ENCODE data around the gene INPP5F. TPM values are rescaled to one million over a fixed set of nuclear protein-coding genes. Genes with fewer than 3 reads are reported as not detected.
A peak's percentile ranks its signal among the peaks of the same experiment; 100 is the strongest.

Gene INPP5F
- total RNA-seq, 2 experiments from 2014 or later, result 10.5 to 10.9 TPM

DNA sequence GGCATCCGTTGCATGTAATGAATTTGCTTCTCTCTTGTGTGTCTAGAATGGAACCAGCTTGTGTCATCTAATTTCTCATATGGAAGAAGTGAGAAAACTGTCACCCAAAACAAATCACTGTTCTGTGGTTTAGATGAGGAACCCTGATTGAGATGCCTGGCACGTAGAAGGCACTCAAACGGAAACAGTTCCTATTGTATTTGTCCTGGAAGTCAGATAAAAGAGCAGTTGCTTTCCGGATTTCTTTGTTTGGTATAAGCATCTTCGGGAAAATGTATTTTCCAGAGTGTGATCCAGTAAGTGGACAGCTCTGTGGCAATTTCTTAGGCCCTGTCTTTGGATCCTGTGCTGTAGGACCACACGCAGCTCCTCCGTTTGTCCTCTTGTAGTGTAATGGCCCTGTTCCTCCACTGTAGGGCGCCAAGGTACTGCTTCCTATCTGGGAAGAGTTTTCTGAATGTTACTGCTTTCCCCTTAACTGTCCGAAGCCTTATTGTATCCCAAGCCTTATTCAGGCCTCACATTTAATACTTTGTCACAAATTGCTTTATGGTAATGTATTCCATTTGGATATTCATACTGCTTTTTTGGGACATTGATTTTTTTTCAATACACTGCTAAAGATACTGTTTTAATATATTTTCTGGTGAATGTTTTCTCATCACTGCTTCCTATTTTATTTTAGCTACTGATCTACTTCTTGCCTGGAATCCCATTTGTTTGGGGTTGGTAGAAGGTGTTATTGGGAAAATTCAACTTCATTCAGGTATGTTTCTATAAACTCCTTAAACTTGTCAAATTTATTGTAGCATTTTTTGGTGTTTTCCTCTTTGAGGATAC, 24.8 kb downstream of the INPP5F start:
- Mint-ChIP-seq H3K27ac (no peak overlapping the region), H3K36me3 (ENCODE audit: low read depth) (no peaks in the 10 kb centered on the region), H3K27me3 (ENCODE audit: low read depth) (no peaks in the 10 kb centered on the region), H3K4me3 (no peak overlapping the region), H3K9me3 (no peaks in the 10 kb centered on the region), H3K4me1 (ENCODE audit: low read depth) (peaks cover 11% of the 10 kb centered on the region)
- CTCF ChIA-PET, result interaction anchor here (0.6 to 5.5 kb wide), 33 partner anchors 9 to 193 kb away, joined by 3 to 54 read pairs (median 5); partner anchors contain the start of genes INPP5F and MCMBP
- DNase-seq, result peak; percentile 82
- intact Hi-C loops (cut with micrococcal nuclease), result loop anchor here (1.0 to 2.0 kb wide), 5 partner anchors 16 to 587 kb away; no protein-coding TSS in a partner anchor

GRCh38 chr10:119753309-119753708, 27.5 kb downstream of the INPP5F start:
- intact Hi-C loops (cut with micrococcal nuclease), result no loop called here

GRCh38 chr10:119754085-119754484, 28.2 kb downstream of the INPP5F start:
- Mint-ChIP-seq H3K9me3 (no peaks in the 10 kb centered on the region), H3K4me1 (ENCODE audit: low read depth) (peaks cover 9% of the 10 kb centered on the region), H3K27me3 (ENCODE audit: low read depth) (no peaks in the 10 kb centered on the region), H3K27ac (no peak overlapping the region), H3K4me3 (no peak overlapping the region), H3K36me3 (ENCODE audit: low read depth) (peaks cover 5% of the 10 kb centered on the region)
- no peak for DNase-seq
- intact Hi-C loops (cut with micrococcal nuclease), result no loop called here
- CTCF ChIA-PET, result interaction anchor here (0.5 to 1.5 kb wide), 3 partner anchors 11 to 105 kb away, joined by 3 to 5 read pairs (median 5); no protein-coding TSS in a partner anchor

More at GRCh38 chr10:119753309-119753708, 27.5 kb downstream of the INPP5F start:
- Mint-ChIP-seq H3K4me1 (ENCODE audit: low read depth) (peaks cover 9% of the 10 kb centered on the region), H3K9me3 (no peaks in the 10 kb centered on the region), H3K4me3 (no peak overlapping the region), H3K36me3 (ENCODE audit: low read depth) (peaks cover 5% of the 10 kb centered on the region), H3K27ac (no peak overlapping the region), H3K27me3 (ENCODE audit: low read depth) (no peaks in the 10 kb centered on the region)
- DNase-seq, result no peak
- CTCF ChIA-PET, result interaction anchor here (0.5 to 1.5 kb wide), 5 partner anchors 11 to 366 kb away, joined by 3 to 5 read pairs (median 4); no protein-coding TSS in a partner anchor

GRCh38 chr10:119754936-119755335, 29.1 kb downstream of the INPP5F start:
- Mint-ChIP-seq H3K9me3 (no peaks in the 10 kb centered on the region), H3K4me1 (ENCODE audit: low read depth) (peaks cover 9% of the 10 kb centered on the region), H3K27ac (no peak overlapping the region), H3K4me3 (no peak overlapping the region), H3K27me3 (ENCODE audit: low read depth) (no peaks in the 10 kb centered on the region), H3K36me3 (ENCODE audit: low read depth) (peaks cover 5% of the 10 kb centered on the region)
- CTCF ChIA-PET, result no interaction called here
- no peak for DNase-seq
- intact Hi-C loops (cut with micrococcal nuclease), result no loop called here

GRCh38 chr10:119755446-119755845, 29.6 kb downstream of the INPP5F start:
- no peak overlapping the region for H3K4me3 Mint-ChIP-seq
- CTCF ChIA-PET, result no interaction called here

DNA sequence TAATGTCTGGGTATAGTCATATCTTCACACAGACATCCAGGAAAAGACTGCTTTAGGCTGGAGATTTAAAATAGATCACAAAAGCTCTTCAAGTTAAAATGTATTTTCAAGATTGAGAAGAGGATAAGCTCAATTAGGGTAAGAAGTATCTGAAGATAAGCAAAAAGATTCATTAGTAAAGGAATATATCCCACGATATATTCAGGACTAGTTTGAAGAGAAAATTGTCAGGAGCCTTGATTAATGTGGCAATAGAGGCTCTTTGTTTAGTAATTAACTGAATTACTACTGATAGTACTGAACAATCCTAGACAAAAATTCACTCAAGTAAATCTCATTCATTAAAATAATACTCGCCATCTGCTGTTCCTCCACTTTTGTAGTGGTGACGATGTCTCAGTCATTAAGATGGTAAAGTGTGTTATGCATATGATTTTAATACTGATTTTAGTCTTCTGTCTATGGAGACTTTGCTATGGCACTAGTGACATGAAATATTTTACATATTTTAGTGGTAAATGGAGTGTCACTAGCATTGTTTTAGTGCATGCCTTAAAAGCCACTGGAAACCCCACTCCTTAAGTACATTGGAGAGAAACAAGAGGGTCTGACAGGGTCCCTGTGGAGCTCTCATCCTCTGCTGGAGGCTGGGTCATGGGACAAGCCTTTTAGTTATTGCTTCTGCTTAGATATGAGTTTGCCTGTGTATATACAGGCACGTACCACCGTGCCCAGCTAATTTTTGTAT, 32.8 kb downstream of the INPP5F start:
- Mint-ChIP-seq H3K4me1 (ENCODE audit: low read depth) (peaks cover 3% of the 10 kb centered on the region), H3K9me3 (no peaks in the 10 kb centered on the region), H3K27me3 (ENCODE audit: low read depth) (no peaks in the 10 kb centered on the region), H3K36me3 (ENCODE audit: low read depth) (peaks cover 8% of the 10 kb centered on the region), H3K27ac (no peak overlapping the region), H3K4me3 (no peak overlapping the region)
- no peak for DNase-seq
- CTCF ChIA-PET, result interaction anchor here (0.7 to 1.8 kb wide), 2 partner anchors 10 to 71 kb away, joined by 3 to 4 read pairs; no protein-coding TSS in a partner anchor
- intact Hi-C loops (cut with micrococcal nuclease), result no loop called here

More at GRCh38 chr10:119755446-119755845, 29.6 kb downstream of the INPP5F start:
- no peak for DNase-seq
- H3K36me3 Mint-ChIP-seq (ENCODE audit: low read depth), result peaks cover 5% of the 10 kb centered on the region
- H3K9me3 Mint-ChIP-seq, result no peaks in the 10 kb centered on the region
- H3K27me3 Mint-ChIP-seq (ENCODE audit: low read depth), result no peaks in the 10 kb centered on the region
- intact Hi-C loops (cut with micrococcal nuclease), result no loop called here
- H3K4me1 Mint-ChIP-seq (ENCODE audit: low read depth), result peaks cover 5% of the 10 kb centered on the region
- H3K27ac Mint-ChIP-seq, result no peak overlapping the region

- Mint-ChIP-seq H3K36me3 (ENCODE audit: low read depth) (peaks cover 8% of the 10 kb centered on the region), H3K4me1 (ENCODE audit: low read depth) (peaks cover 3% of the 10 kb centered on the region), H3K27me3 (ENCODE audit: low read depth) (no peaks in the 10 kb centered on the region), H3K4me3 (no peak overlapping the region), H3K27ac (no peak overlapping the region), H3K9me3 (no peaks in the 10 kb centered on the region)
- CTCF ChIA-PET, result interaction anchor here (0.6 to 2.1 kb wide), 3 partner anchors 30 to 62 kb away, joined by 3 to 4 read pairs (median 4); no protein-coding TSS in a partner anchor
- intact Hi-C loops (cut with micrococcal nuclease), result loop anchor here (5.0 kb wide), 1 partner anchor 77 kb away; no protein-coding TSS in a partner anchor
- no peak for DNase-seq
These were observed 34.0 kb downstream of the INPP5F start for GRCh38 chr10:119759832-119760231.

DNA sequence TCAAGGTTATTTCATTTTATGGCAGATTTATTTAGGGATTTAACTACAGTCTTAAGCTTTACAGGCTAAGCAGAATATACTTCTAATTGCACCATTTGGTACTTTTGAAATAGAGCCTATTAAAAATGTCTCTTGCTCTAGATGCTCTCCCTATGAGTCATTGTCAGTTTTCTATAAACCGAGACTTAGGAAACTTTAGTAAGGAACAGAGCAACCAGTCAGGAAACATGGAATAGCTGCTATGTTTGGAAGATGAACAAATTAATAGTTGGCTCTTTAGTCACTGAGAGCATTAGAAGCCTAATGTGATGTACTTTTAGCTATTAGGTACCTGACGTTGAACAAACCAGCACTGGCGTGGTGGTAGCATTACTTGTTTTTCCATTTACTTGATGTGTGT, 35.3 kb downstream of the INPP5F start:
- DNase-seq, result no peak
- intact Hi-C loops (cut with micrococcal nuclease), result loop anchor here (5.0 kb wide), 1 partner anchor 76 kb away; no protein-coding TSS in a partner anchor
- Mint-ChIP-seq H3K27me3 (ENCODE audit: low read depth) (no peaks in the 10 kb centered on the region), H3K4me1 (ENCODE audit: low read depth) (peaks cover 3% of the 10 kb centered on the region), H3K9me3 (no peaks in the 10 kb centered on the region), H3K4me3 (no peak overlapping the region), H3K27ac (no peak overlapping the region), H3K36me3 (ENCODE audit: low read depth) (peaks cover 8% of the 10 kb centered on the region)
- CTCF ChIA-PET, result interaction anchor here (1.6 to 2.1 kb wide), 2 partner anchors 10 to 29 kb away, joined by 4 to 16 read pairs; no protein-coding TSS in a partner anchor

- Mint-ChIP-seq H3K9me3 (no peaks in the 10 kb centered on the region), H3K27ac (no peak overlapping the region), H3K36me3 (ENCODE audit: low read depth) (peaks cover 8% of the 10 kb centered on the region), H3K4me3 (no peak overlapping the region), H3K4me1 (ENCODE audit: low read depth) (peaks cover 3% of the 10 kb centered on the region), H3K27me3 (ENCODE audit: low read depth) (no peaks in the 10 kb centered on the region)
- CTCF ChIA-PET, result interaction anchor here (0.7 kb wide), 1 partner anchor 86 kb away, joined by 4 read pairs; no protein-coding TSS in a partner anchor
- intact Hi-C loops (cut with micrococcal nuclease), result loop anchor here (5.0 kb wide), 1 partner anchor 75 kb away; no protein-coding TSS in a partner anchor
- DNase-seq, result no peak
These were observed 36.2 kb downstream of the INPP5F start for GRCh38 chr10:119762035-119762434.

- no peak overlapping the region for H3K4me3 Mint-ChIP-seq
- H3K4me1 Mint-ChIP-seq (ENCODE audit: low read depth), result peaks cover 8% of the 10 kb centered on the region
- H3K27ac Mint-ChIP-seq, result no peak overlapping the region
- no peaks in the 10 kb centered on the region for H3K9me3 Mint-ChIP-seq
- peaks cover 4% of the 10 kb centered on the region for H3K36me3 Mint-ChIP-seq (ENCODE audit: low read depth)
- intact Hi-C loops (cut with micrococcal nuclease), result loop anchor here (5.0 kb wide), 1 partner anchor 74 kb away; no protein-coding TSS in a partner anchor
- CTCF ChIA-PET, result interaction anchor here (0.9 kb wide), 1 partner anchor 11 kb away, joined by 3 read pairs; no protein-coding TSS in a partner anchor
- H3K27me3 Mint-ChIP-seq (ENCODE audit: low read depth), result no peaks in the 10 kb centered on the region
- no peak for DNase-seq
These were observed 37.3 kb downstream of the INPP5F start for GRCh38 chr10:119762805-119763798.

DNA sequence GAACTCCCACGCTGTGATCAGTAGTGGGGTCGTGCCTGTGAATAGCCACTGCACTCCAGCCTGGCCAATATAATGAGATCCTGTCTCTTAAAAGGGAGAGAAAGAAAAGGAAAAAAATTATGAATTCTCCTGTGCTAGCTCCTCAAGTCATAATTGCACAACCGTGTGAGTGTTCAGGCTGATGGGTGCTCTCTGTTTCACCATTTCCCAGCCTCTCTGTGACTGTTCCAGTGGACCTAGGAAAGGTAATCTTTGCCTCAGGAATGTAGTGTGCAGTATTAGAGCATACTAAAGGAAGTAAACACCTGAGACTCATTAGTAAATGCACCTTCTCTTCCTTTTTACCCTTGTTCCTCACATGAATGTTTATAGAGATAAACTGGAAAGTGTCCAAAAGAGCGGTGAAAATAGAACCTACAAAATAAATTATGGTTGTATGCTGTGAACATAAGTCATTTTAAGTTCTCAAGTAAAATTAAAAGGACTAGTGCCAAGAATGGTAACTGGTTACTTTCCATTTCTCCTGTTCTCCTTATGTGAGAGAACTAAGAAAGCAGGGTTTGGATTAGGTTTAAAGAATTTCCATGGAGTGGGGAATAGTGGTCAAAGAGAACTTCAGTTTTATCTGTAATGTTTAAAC, 42.7 kb downstream of the INPP5F start:
- Mint-ChIP-seq H3K4me3 (no peak overlapping the region), H3K9me3 (no peaks in the 10 kb centered on the region), H3K36me3 (ENCODE audit: low read depth) (peaks cover 3% of the 10 kb centered on the region), H3K4me1 (ENCODE audit: low read depth) (peaks cover 16% of the 10 kb centered on the region), H3K27me3 (ENCODE audit: low read depth) (no peaks in the 10 kb centered on the region), H3K27ac (no peak overlapping the region)
- intact Hi-C loops (cut with micrococcal nuclease), result no loop called here
- DNase-seq, result no peak
- CTCF ChIA-PET, result interaction anchor here (0.6 kb wide), 1 partner anchor 714 kb away, joined by 5 read pairs; no protein-coding TSS in a partner anchor

All from activated naive CD4-positive, alpha-beta T cell treated with anti-CD3 and anti-CD28 coated beads for 36 hours (primary cell).